Parietal lobe (tissue), 2 donors: ENCODE measurements around the gene EVA1A. TPM values are rescaled to one million over a fixed set of nuclear protein-coding genes. Genes with fewer than 3 reads are reported as not detected.

Experiments used
- small RNA-seq: library from RNA; depleted of rRNA; stranded (forward); fragments of <200 nt; gene quantifications from one replicate; pipeline ENCODE3, GENCODE V24; 2014; ENCODE audit warnings: low replicate concordance
- total RNA-seq: library from RNA; depleted of rRNA; stranded (reverse); fragments of >200 nt; gene quantifications from one replicate; pipeline ENCODE4 v1.2.3, GENCODE V29; 2014

Gene EVA1A
- not detected for total RNA-seq

GRCh38 chr2:75560768-75561565 is at the start of gene EVA1A:
TSS of gene EVA1A (minus strand) at chr2:75560939. CDS start at chr2:75518140, 42,799 bp downstream.

Small RNA genes within 50 kb of the gene (small RNA-seq; reads per million reads assigned to genes)
- gene RF01233, result not detected

Other genes with a start within 250 kb of the EVA1A start
- gene MRPL19, start 85.8 kb upstream of the EVA1A start, total RNA-seq, result 48.8 TPM
- 31.3 TPM for gene GCFC2, start 150.0 kb upstream of the EVA1A start, total RNA-seq